ENCODE data around the gene CCDC181. TPM values are rescaled to one million over a fixed set of nuclear protein-coding genes. Genes with fewer than 3 reads are reported as not detected.
"Not testable (repeated sequence)": the region's sequence is repeated elsewhere in the genome, so short reads cannot be mapped to it uniquely, and the experiment has no call there.

CCDC181 gene
- total and polyA plus RNA-seq, 2 donors (not counting 3 experiments of a cell fraction or from before 2014, with no cell fraction given) = 0.18 to 0.22 TPM

DNA sequence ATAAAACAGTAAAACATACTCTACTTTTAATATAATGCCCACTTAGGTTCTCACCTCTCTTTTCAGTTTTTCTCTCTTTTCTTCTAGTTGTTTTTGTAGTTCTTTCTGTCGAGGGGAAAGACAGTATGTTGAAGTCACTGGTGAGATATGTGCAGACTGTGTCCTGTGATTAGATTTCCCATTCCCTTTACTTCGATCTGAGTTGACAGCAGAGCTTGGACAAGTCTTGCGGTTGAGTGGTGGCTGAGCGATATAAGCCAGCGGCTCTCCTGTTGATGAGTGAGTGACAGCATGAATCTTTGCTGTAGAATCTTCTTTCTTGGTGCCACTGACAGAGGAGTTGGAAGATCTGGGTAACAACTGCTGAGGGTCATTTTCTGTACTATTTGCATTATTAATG lies 6.0 kb downstream of the CCDC181 start:
- H4K20me1 ChIP-seq (replicated peaks; ENCODE audit: control insufficient read depth, extremely low read depth, insufficient read depth, low read length) = no peaks in the 10 kb centered on the region
- DNase-seq (ENCODE audit: low read depth, low spot score) (no peak), FAIRE-seq (no peak)
- no TSS peak for BruUV-seq (replicated peaks)
- H3K9me1 ChIP-seq (replicated peaks; ENCODE audit: control insufficient read depth, extremely low read depth, insufficient read depth, low read length) = no peaks in the 10 kb centered on the region
- H3K27me3 ChIP-seq (ENCODE audit: control insufficient read depth in 2 of 2, insufficient read depth in 2 of 2, low read length in 2 of 2) = peaks cover 0 to 5% of the 10 kb centered on the region in 2 experiments
- no peak overlapping the region for H2AFZ ChIP-seq (ENCODE audit: low read depth, low read length)
- ChIA-PET CTCF (no interaction called here), POLR2A (no interaction called here)
- no peaks in the 10 kb centered on the region for H3K79me2 ChIP-seq (ENCODE audit: control insufficient read depth, insufficient read depth, low read length)
- H3K4me3 ChIP-seq (replicated peaks in 1 of 3; ENCODE audit: insufficient read depth in 1 of 3, low read depth in 1 of 3, low read length in 3 of 3) = no peak overlapping the region
- H3K36me3 ChIP-seq (ENCODE audit: control insufficient read depth in 2 of 2, extremely low read depth in 1 of 2, insufficient read depth in 2 of 2, low read length in 2 of 2) = no peaks in the 10 kb centered on the region
- H3K9ac ChIP-seq (replicated peaks; ENCODE audit: extremely low read depth, insufficient read depth, low read length) = no peak overlapping the region
- H3K9me3 ChIP-seq (replicated peaks; ENCODE audit: control insufficient read depth, insufficient read depth, low read length) = no peaks in the 10 kb centered on the region
- TF ChIP-seq CTCF (IDR thresholded peaks at IDR 0.05; ENCODE audit: extremely low read depth in 1 of 2, insufficient read depth in 1 of 2, low read depth in 1 of 2, low read length in 2 of 2) (no peak), EZH2 (IDR thresholded peaks at IDR 0.05; ENCODE audit: borderline replicate concordance, low read depth, low read length, severe bottlenecking) (no peak), MYC (IDR thresholded peaks at IDR 0.05; ENCODE audit: low read depth, low read length) (no peak)
- intact Hi-C loops (cut with micrococcal nuclease) = no loop called here
- no peak overlapping the region for H3K27ac ChIP-seq (ENCODE audit: insufficient read depth, low read depth, low read length)
- no peaks in the 10 kb centered on the region for H3K4me1 ChIP-seq (ENCODE audit: control insufficient read depth, extremely low read depth, insufficient read depth, low read length)
- no peak overlapping the region for H3K4me2 ChIP-seq (ENCODE audit: insufficient read depth, low read length)
- dilution Hi-C loops (cut with MboI; ENCODE audit: extremely low pct_ligation_motif_present, low sequenced_read_pairs) = no loop called here

GRCh38 chr1:169414952-169415351 lies 12.3 kb downstream of the CCDC181 start:
- dilution Hi-C loops (cut with MboI; ENCODE audit: extremely low pct_ligation_motif_present, low sequenced_read_pairs) (no loop called here), intact Hi-C loops (cut with micrococcal nuclease) (no loop called here)
- Histone ChIP-seq H3K9ac (replicated peaks; ENCODE audit: extremely low read depth, insufficient read depth, low read length) (no peak overlapping the region), H3K27me3 (ENCODE audit: control insufficient read depth in 2 of 2, insufficient read depth in 2 of 2, low read length in 2 of 2) (no peaks in the 10 kb centered on the region), H3K79me2 (ENCODE audit: control insufficient read depth, insufficient read depth, low read length) (no peaks in the 10 kb centered on the region), H3K9me3 (replicated peaks; ENCODE audit: control insufficient read depth, insufficient read depth, low read length) (no peaks in the 10 kb centered on the region), H3K4me2 (ENCODE audit: insufficient read depth, low read length) (no peak overlapping the region), H3K27ac (ENCODE audit: insufficient read depth, low read depth, low read length) (no peak overlapping the region), H3K4me3 (replicated peaks in 1 of 3; ENCODE audit: insufficient read depth in 1 of 3, low read depth in 1 of 3, low read length in 3 of 3) (no peak overlapping the region), H4K20me1 (replicated peaks; ENCODE audit: control insufficient read depth, extremely low read depth, insufficient read depth, low read length) (no peaks in the 10 kb centered on the region), H2AFZ (ENCODE audit: low read depth, low read length) (no peak overlapping the region), H3K4me1 (ENCODE audit: control insufficient read depth, extremely low read depth, insufficient read depth, low read length) (no peaks in the 10 kb centered on the region), H3K36me3 (ENCODE audit: control insufficient read depth in 2 of 2, extremely low read depth in 1 of 2, insufficient read depth in 2 of 2, low read length in 2 of 2) (no peaks in the 10 kb centered on the region), H3K9me1 (replicated peaks; ENCODE audit: control insufficient read depth, extremely low read depth, insufficient read depth, low read length) (no peaks in the 10 kb centered on the region)
- no TSS peak for BruUV-seq (replicated peaks)
- no peak for DNase-seq (ENCODE audit: low read depth, low spot score)
- no peak for TF ChIP-seq POLR2A (IDR thresholded peaks at IDR 0.05; ENCODE audit: low read depth, low read length)
- ChIA-PET CTCF (interaction anchor here (1.0 kb wide), 1 partner anchor 15 kb away, joined by 3 read pairs; no protein-coding TSS in a partner anchor), POLR2A (no interaction called here)
- FAIRE-seq = no peak

- H2AFZ ChIP-seq (ENCODE audit: low read depth, low read length); FAIRE-seq; H3K79me2 ChIP-seq (ENCODE audit: control insufficient read depth, insufficient read depth, low read length); H3K9ac ChIP-seq (replicated peaks; ENCODE audit: extremely low read depth, insufficient read depth, low read length); H3K4me1 ChIP-seq (ENCODE audit: control insufficient read depth, extremely low read depth, insufficient read depth, low read length); H3K4me3 ChIP-seq (replicated peaks in 1 of 3; ENCODE audit: insufficient read depth in 1 of 3, low read depth in 1 of 3, low read length in 3 of 3); intact Hi-C loops (cut with micrococcal nuclease); H3K9me1 ChIP-seq (replicated peaks; ENCODE audit: control insufficient read depth, extremely low read depth, insufficient read depth, low read length); H3K36me3 ChIP-seq (ENCODE audit: control insufficient read depth in 2 of 2, extremely low read depth in 1 of 2, insufficient read depth in 2 of 2, low read length in 2 of 2); dilution Hi-C loops (cut with MboI; ENCODE audit: extremely low pct_ligation_motif_present, low sequenced_read_pairs); DNase-seq (ENCODE audit: low read depth, low spot score); H3K4me2 ChIP-seq (ENCODE audit: insufficient read depth, low read length); H3K9me3 ChIP-seq (replicated peaks; ENCODE audit: control insufficient read depth, insufficient read depth, low read length); H3K27ac ChIP-seq (ENCODE audit: insufficient read depth, low read depth, low read length); CTCF ChIA-PET; H4K20me1 ChIP-seq (replicated peaks; ENCODE audit: control insufficient read depth, extremely low read depth, insufficient read depth, low read length); POLR2A ChIA-PET; BruUV-seq (replicated peaks); H3K27me3 ChIP-seq (ENCODE audit: control insufficient read depth in 2 of 2, insufficient read depth in 2 of 2, low read length in 2 of 2): not testable (repeated sequence)
Measured at GRCh38 chr1:169408340-169408739, 18.9 kb downstream of the CCDC181 start.

Measured in endothelial cell of umbilical vein (primary cell).